Cardiac muscle cell (in vitro differentiated cells and primary cell): ENCODE results near the gene SLC27A3. TPM values are rescaled to one million over a fixed set of nuclear protein-coding genes. Genes with fewer than 3 reads are reported as not detected.

Source experiments
- DNase-seq, 2 donors: peaks; one replicate each; pipeline versions ENCODE4 v3.0.0 to v3.0.0-alpha.2; 2010 to 2017; ENCODE audit warnings: low read depth in 1 of 2, low spot score in 1 of 2
- H3K27ac ChIP-seq: fragments of 200-600 bp; sonication (generic); 2 replicates; pipeline ENCODE4 v1.5.1; 2016
- H3K27me3 ChIP-seq: fragments of 200-600 bp; sonication (generic); 2 replicates; pipeline ENCODE4 v1.6.0; 2016; ENCODE audit warnings: control low read depth
- H3K36me3 ChIP-seq: fragments of 200-600 bp; sonication (generic); 2 replicates; pipeline ENCODE4 v1.5.1; 2016; ENCODE audit warnings: control low read depth
- H3K4me1 ChIP-seq: fragments of 200-600 bp; sonication (generic); 2 replicates; pipeline ENCODE4 v1.8.1; 2017; ENCODE audit warnings: low read depth, mild to moderate bottlenecking, mixed run types
- H3K4me3 ChIP-seq: fragments of 200-600 bp; sonication (generic); 2 replicates; pipeline ENCODE4 v1.5.1; 2016; ENCODE audit warnings: mild to moderate bottlenecking
- H3K9me3 ChIP-seq: fragments of 200-600 bp; sonication (generic); 2 replicates; pipeline ENCODE4 v1.5.1; 2017; ENCODE audit warnings: low read depth, mild to moderate bottlenecking, control low read depth
- CTCF ChIP-seq: IDR thresholded peaks from 2 replicates; pipeline ENCODE4 v1.5.1; 2012; ENCODE audit warnings: low read depth, mild to moderate bottlenecking, low read length
- polyA plus RNA-seq: library from polyadenylated mRNA; unstranded; fragments of >200 nt; fragmentation: Nextera tagmentation; extraction: Ambion mirVana; gene quantifications from 2 replicates; pipeline ENCODE4 v1.2.1, GENCODE V29; 2016
- total RNA-seq: library from RNA; depleted of rRNA; stranded (reverse); fragments of >200 nt; gene quantifications from 2 replicates; pipeline ENCODE4 v1.2.3, GENCODE V29; 2016

The SLC27A3 gene
- total and polyA plus RNA-seq, 2 experiments from 2014 or later, result 27.7 to 30.6 TPM

DNA sequence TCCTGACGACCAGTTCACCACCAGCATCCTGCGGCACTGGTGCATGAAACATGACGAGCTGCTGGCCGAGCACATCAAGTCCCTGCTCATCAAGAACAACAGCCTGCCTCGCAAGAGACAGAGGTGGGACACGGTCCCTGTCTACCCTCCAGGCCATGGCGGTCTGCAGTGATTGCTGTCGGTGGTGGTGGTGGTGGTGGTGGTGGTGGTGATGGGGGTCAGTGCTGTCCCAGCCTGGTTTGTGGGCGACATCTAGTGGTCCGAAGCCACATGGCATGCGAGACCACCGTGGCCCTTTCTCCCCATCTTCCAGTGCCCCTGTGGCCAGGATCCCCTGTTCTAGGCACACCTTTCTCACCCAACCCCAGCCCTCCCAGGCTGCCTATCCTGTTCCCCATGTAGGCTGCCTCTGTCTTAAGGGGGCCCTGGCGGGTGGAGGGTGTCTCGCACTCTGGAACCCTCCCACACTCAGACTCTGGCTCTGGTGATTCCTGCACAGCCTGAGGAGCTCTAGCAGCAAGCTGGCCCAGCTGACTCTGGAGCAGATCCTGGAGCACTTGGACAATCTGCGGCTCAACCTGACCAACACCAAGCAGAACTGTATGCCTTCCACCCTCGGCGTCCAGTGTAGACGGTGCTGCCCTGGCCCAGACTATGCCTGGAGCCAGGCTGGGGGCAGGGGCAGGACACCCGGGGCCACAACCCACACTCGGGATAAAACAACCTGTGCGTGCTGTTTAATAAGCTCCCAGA is 3.2 kb upstream of the SLC27A3 start:
- H3K9me3 ChIP-seq, result no peaks in the 10 kb centered on the region
- peak; percentile 53 for TF ChIP-seq CTCF
- peaks cover 3% of the 10 kb centered on the region for H3K4me1 ChIP-seq
- H3K27me3 ChIP-seq, result no peaks in the 10 kb centered on the region
- H3K27ac ChIP-seq, result no peak overlapping the region
- peaks cover 35% of the 10 kb centered on the region for H3K36me3 ChIP-seq
- DNase-seq, result no peak
- no peak overlapping the region for H3K4me3 ChIP-seq

DNA sequence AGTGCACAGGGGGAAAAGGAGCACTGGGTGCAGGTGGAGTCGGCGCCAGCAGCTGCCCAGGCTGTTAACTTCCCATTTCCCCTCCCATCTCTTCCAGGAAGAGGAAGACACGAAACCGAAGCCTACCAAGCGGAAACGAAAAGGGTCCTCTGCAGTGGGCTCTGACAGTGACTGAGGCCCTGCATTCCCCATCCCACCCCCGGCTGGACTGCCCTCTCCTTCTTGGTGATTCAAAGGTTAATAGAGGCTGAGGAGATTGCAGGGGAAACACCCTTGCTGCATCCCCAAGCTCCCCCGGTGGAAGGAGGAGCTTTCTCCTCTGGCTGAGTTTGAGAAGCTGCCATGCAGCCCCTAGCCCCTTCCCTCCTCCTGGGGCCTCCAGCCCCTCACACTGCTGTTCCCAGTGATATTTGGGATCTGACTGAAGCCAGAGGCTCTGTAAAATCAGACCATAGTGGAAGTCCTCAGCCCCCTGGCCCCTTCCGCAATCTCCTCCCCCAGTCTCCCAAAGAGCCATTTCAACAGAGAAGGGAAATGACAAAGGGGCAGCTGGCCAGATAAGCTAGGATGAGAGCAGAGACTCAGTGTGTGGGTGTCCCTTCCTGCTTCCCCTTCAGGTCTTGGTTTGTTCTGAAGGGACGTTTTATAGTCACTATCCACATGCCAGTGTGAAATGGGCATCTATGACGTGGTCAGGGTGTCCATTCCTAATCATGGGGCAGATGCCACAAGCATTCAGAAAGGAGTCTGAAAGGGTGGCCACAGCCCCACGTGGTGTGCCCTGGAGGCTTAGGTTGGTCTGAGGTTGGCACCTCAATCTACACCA is 1.9 kb upstream of the SLC27A3 start:
- DNase-seq, result peak in 1 of 2 donors; percentile 49
- H3K27me3 ChIP-seq, result no peaks in the 10 kb centered on the region
- peaks cover 3% of the 10 kb centered on the region for H3K4me1 ChIP-seq
- no peaks in the 10 kb centered on the region for H3K9me3 ChIP-seq
- H3K27ac ChIP-seq, result no peak overlapping the region
- H3K36me3 ChIP-seq, result peaks cover 24% of the 10 kb centered on the region
- no peak overlapping the region for H3K4me3 ChIP-seq
- no peak for TF ChIP-seq CTCF

- Histone ChIP-seq H3K27me3 (no peaks in the 10 kb centered on the region), H3K4me1 (peaks cover 3% of the 10 kb centered on the region), H3K36me3 (peaks cover 17% of the 10 kb centered on the region), H3K27ac (no peak overlapping the region), H3K9me3 (no peaks in the 10 kb centered on the region), H3K4me3 (no peak overlapping the region)
- no peak for DNase-seq
- no peak for TF ChIP-seq CTCF
Observed at GRCh38 chr1:153774026-153774595, 1.1 kb upstream of the SLC27A3 start.

DNA sequence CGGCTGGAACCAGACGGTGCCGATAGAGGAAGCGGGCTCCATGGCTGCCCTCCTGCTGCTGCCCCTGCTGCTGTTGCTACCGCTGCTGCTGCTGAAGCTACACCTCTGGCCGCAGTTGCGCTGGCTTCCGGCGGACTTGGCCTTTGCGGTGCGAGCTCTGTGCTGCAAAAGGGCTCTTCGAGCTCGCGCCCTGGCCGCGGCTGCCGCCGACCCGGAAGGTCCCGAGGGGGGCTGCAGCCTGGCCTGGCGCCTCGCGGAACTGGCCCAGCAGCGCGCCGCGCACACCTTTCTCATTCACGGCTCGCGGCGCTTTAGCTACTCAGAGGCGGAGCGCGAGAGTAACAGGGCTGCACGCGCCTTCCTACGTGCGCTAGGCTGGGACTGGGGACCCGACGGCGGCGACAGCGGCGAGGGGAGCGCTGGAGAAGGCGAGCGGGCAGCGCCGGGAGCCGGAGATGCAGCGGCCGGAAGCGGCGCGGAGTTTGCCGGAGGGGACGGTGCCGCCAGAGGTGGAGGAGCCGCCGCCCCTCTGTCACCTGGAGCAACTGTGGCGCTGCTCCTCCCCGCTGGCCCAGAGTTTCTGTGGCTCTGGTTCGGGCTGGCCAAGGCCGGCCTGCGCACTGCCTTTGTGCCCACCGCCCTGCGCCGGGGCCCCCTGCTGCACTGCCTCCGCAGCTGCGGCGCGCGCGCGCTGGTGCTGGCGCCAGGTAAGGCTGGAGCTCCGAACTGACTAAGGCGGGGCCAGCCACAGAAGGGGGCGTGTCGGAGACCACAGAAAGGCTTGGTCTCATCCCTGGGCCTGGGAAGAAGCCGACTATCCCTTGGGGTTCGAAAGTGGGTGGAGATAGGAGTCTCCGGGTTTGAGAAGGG is 486 bp downstream of the SLC27A3 start:
- peaks cover 3% of the 10 kb centered on the region for H3K4me1 ChIP-seq
- H3K4me3 ChIP-seq, result peak overlapping the region; percentile 71
- no peaks in the 10 kb centered on the region for H3K9me3 ChIP-seq
- H3K36me3 ChIP-seq, result peaks cover 14% of the 10 kb centered on the region
- no peak for TF ChIP-seq CTCF
- peak; percentile 75 to 76 for DNase-seq
- no peaks in the 10 kb centered on the region for H3K27me3 ChIP-seq
- peak overlapping the region; percentile 61 for H3K27ac ChIP-seq

- H3K4me3 ChIP-seq, result peak overlapping the region; percentile 71
- DNase-seq, result no peak
- TF ChIP-seq CTCF, result no peak
- H3K4me1 ChIP-seq, result peaks cover 3% of the 10 kb centered on the region
- H3K9me3 ChIP-seq, result no peaks in the 10 kb centered on the region
- H3K27ac ChIP-seq, result no peak overlapping the region
- H3K36me3 ChIP-seq, result peaks cover 12% of the 10 kb centered on the region
- no peaks in the 10 kb centered on the region for H3K27me3 ChIP-seq
Observed at GRCh38 chr1:153776352-153776751, 1.1 kb downstream of the SLC27A3 start.
